ENCODE results near the gene PIP5K1A. TPM values are rescaled to one million over a fixed set of nuclear protein-coding genes. Genes with fewer than 3 reads are reported as not detected.

Gene PIP5K1A
- total RNA-seq, 1 donor from 2014 or later, result 65.0 TPM

GRCh38 chr1:151282883-151283725, 84.8 kb downstream of the PIP5K1A start:
- ATAC-seq, result no peak
- intact Hi-C loops (cut with DNase I), result loop anchor here (1.0 kb wide), 1 partner anchor 116 kb away; the partner anchor contains the start of gene PSMB4
- DNase-seq (ENCODE audit: low spot score), result peak; percentile 71

- ATAC-seq, result no peak
- DNase-seq (ENCODE audit: low spot score), result no peak
- intact Hi-C loops (cut with DNase I), result no loop called here
Measured at GRCh38 chr1:151284013-151284577, 85.7 kb downstream of the PIP5K1A start.

- intact Hi-C loops (cut with DNase I), result no loop called here
- no peak for DNase-seq (ENCODE audit: low spot score)
- no peak for ATAC-seq
Measured at GRCh38 chr1:151286619-151287340, 88.4 kb downstream of the PIP5K1A start.

DNA sequence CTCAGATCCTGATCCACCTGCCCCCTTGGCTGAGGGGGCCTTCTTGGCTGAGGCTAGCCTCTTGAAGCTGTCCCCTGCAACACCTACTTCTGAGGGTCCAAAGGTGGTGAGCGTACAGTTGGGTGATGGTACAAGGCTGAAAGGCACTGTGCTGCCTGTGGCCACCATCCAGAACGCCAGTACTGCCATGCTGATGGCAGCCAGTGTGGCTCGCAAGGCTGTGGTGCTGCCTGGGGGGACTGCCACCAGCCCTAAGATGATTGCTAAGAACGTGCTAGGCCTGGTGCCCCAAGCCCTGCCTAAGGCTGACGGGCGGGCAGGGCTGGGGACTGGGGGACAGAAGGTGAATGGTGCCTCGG, 89.0 kb downstream of the PIP5K1A start:
- DNase-seq (ENCODE audit: low spot score), result no peak

DNA sequence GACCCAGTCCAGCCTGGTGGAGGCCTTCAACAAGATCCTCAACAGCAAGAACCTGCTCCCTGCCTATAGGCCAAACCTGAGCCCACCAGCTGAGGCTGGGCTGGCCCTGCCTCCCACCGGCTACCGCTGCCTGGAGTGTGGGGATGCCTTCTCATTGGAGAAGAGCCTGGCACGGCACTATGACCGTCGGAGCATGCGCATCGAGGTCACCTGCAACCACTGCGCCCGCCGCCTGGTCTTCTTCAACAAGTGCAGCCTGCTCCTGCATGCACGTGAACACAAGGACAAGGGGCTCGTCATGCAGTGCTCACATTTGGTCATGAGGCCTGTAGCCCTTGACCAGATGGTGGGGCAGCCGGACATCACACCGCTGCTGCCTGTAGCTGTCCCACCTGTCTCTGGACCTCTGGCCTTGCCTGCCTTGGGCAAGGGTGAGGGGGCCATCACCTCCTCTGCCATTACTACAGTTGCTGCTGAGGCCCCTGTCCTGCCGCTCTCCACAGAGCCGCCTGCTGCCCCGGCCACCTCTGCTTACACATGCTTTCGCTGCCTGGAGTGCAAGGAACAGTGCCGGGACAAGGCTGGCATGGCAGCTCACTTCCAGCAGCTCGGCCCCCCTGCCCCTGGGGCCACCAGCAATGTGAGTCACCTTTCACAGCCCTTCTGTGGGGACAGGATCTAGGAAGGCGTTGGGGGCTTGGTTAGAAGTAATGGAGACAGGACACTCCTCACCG, 89.6 kb downstream of the PIP5K1A start:
- no peak for DNase-seq (ENCODE audit: low spot score)
- intact Hi-C loops (cut with DNase I), result no loop called here
- ATAC-seq, result no peak

More for the DNA sequence above, 89.0 kb downstream of the PIP5K1A start:
- intact Hi-C loops (cut with DNase I), result no loop called here
- no peak for ATAC-seq

DNA sequence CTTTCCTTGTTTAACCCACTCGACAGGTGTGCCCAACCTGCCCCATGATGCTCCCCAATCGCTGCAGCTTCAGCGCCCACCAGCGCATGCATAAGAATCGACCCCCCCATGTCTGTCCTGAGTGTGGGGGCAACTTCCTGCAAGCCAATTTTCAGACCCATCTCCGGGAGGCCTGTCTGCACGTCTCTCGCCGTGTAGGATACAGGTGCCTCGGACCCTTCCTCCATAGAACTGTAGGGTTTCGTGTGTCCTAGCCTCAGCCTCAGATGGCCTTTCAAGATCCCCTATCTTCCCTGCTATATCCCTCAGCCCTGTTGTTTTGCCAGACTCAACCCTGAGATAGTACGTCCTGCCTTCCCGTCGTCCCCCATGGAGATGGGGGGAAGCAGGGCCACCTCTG, 90.2 kb downstream of the PIP5K1A start:
- intact Hi-C loops (cut with DNase I), result no loop called here
- no peak for ATAC-seq
- DNase-seq (ENCODE audit: low spot score), result no peak

DNA sequence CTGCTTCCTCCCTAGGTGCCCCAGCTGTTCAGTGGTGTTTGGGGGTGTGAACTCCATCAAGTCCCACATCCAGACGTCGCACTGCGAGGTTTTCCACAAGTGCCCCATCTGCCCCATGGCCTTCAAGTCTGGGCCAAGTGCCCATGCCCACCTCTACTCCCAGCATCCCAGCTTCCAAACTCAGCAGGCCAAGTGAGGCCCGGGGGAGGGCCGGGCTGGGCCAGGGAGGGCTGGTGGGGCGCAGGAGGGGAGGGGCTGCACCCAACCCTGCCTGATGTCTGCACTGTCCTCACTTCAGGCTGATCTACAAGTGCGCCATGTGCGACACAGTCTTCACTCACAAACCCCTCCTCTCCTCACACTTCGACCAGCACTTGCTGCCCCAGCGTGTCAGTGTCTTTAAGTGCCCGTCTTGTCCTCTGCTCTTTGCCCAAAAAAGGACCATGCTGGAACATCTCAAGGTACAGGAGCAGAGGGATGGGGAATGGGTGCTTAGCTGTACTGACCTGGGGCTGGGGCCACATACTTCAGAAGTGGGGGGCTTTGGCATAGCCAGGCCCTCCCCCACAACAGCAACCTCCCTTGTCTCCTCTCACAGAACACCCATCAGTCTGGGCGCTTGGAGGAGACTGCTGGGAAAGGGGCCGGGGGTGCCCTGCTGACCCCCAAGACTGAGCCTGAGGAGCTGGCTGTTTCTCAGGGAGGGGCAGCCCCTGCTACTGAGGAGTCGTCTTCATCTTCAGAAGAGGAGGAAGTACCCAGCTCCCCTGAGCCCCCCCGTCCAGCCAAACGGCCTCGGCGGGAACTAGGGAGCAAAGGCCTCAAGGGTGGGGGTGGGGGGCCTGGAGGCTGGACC, 91.0 kb downstream of the PIP5K1A start:
- DNase-seq (ENCODE audit: low spot score) (no peak), ATAC-seq (no peak)
- intact Hi-C loops (cut with DNase I), result no loop called here

DNA sequence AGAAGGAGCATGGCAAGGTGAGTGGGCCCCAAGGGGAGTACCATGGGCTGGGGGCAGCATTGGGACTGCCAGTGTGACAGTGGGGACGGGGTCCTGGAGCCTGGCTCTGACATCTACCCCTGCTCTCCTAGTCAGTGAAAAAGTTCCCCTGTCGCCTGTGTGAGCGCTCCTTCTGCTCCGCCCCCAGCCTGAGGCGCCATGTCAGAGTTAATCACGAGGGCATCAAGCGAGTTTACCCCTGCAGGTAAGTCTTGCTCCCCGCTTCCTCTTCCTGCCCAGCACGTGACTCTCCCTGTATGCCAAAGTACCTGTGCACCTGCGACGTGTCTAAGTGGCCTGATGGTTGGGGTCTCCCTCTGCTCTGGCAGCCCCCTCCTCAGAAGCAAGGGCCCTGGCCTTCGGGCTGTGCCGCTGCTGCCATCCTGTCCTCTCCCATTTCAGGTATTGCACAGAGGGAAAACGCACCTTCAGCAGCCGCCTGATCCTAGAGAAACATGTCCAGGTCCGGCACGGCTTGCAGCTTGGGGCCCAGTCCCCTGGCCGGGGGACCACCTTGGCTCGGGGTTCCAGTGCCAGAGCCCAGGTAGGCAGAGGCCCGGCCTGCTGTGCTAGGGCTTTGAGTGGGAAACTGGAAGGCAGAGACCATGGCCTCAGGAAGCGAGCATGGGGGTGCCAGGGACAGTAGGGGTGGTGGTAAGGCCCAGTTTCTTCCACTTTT, 91.8 kb downstream of the PIP5K1A start:
- DNase-seq (ENCODE audit: low spot score) (no peak), ATAC-seq (no peak)
- intact Hi-C loops (cut with DNase I), result no loop called here

GRCh38 chr1:151290709-151291303, 92.5 kb downstream of the PIP5K1A start:
- intact Hi-C loops (cut with DNase I), result no loop called here
- no peak for DNase-seq (ENCODE audit: low spot score)
- ATAC-seq, result peak; percentile 5

DNA sequence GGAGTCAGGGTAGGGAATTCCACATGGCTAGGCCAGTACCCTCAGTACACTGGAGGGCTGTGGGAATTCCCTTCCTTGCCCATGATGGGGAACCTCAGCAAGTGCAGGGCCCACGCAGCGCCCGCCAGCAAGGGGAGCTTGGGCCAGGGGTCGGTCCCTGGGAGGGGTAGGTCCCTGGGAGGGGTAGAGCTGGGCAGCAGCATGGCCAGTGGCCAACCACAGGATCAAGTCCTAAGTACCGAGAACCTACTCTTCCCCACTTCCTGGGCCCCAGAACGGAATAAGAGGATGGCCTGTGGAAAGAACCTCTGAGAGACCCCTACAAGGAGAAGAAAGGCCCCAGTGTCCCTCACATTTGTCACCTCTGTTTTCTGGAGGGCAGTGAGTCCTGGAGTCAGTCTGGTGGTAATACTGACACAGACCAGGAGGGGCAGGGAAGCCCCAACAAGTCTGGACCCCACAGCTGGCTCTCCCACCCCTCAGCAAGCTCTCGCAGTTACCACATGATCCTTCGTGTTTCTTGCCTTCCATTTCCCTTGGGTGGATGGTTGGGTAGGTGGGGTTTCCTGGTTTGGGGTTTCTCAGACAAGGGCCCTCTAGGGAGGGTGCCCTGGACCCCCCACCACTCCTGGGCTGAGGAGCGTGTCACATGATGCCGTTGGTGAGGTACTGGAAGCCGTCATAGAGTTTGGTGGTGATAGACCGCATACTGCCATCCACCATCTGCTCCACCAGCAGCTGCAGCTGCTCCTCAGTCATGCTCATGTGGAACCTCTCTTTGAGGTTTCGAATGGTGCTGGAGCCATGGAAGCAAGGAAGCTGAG, 94.1 kb downstream of the PIP5K1A start:
- no peak for DNase-seq (ENCODE audit: low spot score)
- intact Hi-C loops (cut with DNase I), result no loop called here
- ATAC-seq, result peak; percentile 3

GRCh38 chr1:151293093-151293492, 94.7 kb downstream of the PIP5K1A start:
- ATAC-seq (no peak), DNase-seq (ENCODE audit: low spot score) (no peak)
- intact Hi-C loops (cut with DNase I), result no loop called here

DNA sequence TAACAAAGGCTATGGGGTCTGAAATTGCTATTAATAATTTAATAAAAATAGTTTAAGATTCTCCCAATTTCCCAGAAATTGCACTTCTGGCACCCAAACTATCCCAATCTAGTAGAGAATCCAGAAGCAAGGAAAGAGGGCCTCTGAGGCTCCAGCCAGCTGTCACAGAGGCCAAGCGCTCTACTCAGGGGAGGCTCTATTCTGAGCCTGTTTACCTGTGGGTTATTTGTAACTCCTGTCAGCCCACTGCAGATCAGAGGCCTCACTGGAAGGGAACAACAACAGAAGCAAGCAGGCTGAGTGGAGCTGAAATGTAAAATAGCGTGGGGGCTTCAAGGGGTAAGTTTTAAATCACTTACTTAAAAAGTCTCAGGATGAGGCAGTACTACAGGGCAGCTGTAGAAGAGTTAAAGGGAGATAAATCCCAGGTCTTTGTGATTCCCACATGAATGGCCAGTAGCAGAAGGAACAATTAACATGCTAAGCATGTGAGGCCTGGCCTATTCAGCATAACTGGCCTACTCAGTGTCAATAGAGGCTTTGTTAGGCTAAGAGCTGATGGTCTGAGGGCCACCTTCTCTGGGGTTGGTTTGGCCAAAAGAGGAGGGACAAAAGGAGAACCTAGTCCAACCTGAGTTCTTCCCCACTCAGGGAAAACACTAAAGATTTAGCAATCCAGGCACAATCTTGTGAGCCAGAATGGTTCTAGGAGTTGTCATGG, 96.5 kb downstream of the PIP5K1A start:
- DNase-seq (ENCODE audit: low spot score) (no peak), ATAC-seq (no peak)
- intact Hi-C loops (cut with DNase I), result no loop called here
